Neural progenitor cell (in vitro differentiated cells): ENCODE data around the gene UBE2I.

Experiments
- EZH2 ChIP-seq: fragments of 200-600 bp; sonication (generic); IDR thresholded peaks from 2 replicates; pipeline ENCODE4 v1.6.1; 2017; ENCODE audit warnings: antibody characterized with exemption, mild to moderate bottlenecking, moderate library complexity
- EZH2phosphoT487 ChIP-seq: fragments of 200-600 bp; sonication (generic); IDR thresholded peaks from 2 replicates; pipeline ENCODE4 v1.6.1; 2017; ENCODE audit warnings: antibody characterized with exemption
- TF ChIP-seq, protein P1 (sequence below): fragments of 200-600 bp; sonication (generic); IDR thresholded peaks from 2 replicates; pipeline ENCODE4 v1.5.1; 2017; ENCODE audit warnings: antibody characterized with exemption, mild to moderate bottlenecking

DNA sequence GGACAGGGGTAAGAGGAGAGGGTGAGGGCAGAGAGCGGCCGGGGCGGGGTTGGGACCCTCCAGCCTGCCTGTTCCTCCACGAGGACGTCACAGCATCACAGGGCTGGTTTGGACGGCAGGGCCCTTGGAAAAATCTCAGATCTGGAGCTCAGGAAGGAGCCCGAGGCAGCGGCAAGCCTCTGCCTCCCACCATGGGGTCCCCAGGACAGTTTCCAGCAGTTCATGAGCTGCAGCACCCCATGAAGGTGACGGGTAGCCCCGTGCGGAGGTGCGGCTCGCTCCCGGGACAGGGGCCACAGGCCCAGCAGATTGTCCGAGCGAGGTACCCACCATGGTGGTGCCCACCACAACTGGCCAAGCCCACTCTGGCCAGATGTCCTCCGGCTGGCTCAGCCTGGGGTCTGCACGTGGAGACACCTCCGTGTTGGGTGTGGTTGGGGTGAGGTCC lies 32.3 kb upstream of the UBE2I start:
- TF ChIP-seq, protein P1, sequence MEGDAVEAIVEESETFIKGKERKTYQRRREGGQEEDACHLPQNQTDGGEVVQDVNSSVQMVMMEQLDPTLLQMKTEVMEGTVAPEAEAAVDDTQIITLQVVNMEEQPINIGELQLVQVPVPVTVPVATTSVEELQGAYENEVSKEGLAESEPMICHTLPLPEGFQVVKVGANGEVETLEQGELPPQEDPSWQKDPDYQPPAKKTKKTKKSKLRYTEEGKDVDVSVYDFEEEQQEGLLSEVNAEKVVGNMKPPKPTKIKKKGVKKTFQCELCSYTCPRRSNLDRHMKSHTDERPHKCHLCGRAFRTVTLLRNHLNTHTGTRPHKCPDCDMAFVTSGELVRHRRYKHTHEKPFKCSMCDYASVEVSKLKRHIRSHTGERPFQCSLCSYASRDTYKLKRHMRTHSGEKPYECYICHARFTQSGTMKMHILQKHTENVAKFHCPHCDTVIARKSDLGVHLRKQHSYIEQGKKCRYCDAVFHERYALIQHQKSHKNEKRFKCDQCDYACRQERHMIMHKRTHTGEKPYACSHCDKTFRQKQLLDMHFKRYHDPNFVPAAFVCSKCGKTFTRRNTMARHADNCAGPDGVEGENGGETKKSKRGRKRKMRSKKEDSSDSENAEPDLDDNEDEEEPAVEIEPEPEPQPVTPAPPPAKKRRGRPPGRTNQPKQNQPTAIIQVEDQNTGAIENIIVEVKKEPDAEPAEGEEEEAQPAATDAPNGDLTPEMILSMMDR, result no peak
- no peak for TF ChIP-seq EZH2
- TF ChIP-seq EZH2phosphoT487, result no peak
